Measurements from ENCODE around the gene PPP2R2B. TPM values are rescaled to one million over a fixed set of nuclear protein-coding genes. Genes with fewer than 3 reads are reported as not detected.

The PPP2R2B gene
- total RNA-seq, 6 experiments from 2014 or later, result 0.15 to 0.77 (median 0.27) TPM

DNA sequence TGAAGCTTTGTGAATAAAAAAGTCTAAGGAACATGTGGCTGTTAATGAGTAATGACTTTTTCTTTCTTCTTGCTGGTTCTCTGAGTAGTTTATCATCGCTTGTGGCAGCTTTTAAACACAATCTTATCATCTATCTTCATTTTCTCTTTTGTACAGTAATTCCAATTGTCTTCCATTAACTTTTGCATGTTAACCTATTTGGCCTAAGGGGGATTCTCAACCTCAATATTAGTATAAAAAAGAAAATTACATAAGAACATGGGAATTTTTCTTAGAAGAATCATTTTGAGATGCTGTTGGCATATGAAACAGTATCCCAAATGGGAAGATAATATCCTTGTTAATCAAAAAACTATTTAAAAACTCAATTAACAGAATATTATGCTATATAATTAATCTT, 182.9 kb downstream of the PPP2R2B start:
- no peak for TF ChIP-seq POLR2A (IDR thresholded peaks at IDR 0.05)
- TF ChIP-seq, protein P1, sequence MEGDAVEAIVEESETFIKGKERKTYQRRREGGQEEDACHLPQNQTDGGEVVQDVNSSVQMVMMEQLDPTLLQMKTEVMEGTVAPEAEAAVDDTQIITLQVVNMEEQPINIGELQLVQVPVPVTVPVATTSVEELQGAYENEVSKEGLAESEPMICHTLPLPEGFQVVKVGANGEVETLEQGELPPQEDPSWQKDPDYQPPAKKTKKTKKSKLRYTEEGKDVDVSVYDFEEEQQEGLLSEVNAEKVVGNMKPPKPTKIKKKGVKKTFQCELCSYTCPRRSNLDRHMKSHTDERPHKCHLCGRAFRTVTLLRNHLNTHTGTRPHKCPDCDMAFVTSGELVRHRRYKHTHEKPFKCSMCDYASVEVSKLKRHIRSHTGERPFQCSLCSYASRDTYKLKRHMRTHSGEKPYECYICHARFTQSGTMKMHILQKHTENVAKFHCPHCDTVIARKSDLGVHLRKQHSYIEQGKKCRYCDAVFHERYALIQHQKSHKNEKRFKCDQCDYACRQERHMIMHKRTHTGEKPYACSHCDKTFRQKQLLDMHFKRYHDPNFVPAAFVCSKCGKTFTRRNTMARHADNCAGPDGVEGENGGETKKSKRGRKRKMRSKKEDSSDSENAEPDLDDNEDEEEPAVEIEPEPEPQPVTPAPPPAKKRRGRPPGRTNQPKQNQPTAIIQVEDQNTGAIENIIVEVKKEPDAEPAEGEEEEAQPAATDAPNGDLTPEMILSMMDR (IDR thresholded peaks at IDR 0.05), result no peak
- 69% methylated on average over 1 of the region's 1 CpG for WGBS (ENCODE audit: insufficient coverage, low coverage, low lambda C conversion rate, missing lambda C conversion rate)
- H3K36me3 ChIP-seq, result no peaks in the 10 kb centered on the region
- DNase-seq (no peak), ATAC-seq (no peak)
- no peaks in the 10 kb centered on the region for H3K9me3 ChIP-seq
- H3K27ac ChIP-seq, result no peak overlapping the region
- no peaks in the 10 kb centered on the region for H3K27me3 ChIP-seq
- no peaks in the 10 kb centered on the region for H3K4me1 ChIP-seq
- H3K4me3 ChIP-seq, result no peak overlapping the region
- intact Hi-C loops (cut with DNase I), result no loop called here

DNA sequence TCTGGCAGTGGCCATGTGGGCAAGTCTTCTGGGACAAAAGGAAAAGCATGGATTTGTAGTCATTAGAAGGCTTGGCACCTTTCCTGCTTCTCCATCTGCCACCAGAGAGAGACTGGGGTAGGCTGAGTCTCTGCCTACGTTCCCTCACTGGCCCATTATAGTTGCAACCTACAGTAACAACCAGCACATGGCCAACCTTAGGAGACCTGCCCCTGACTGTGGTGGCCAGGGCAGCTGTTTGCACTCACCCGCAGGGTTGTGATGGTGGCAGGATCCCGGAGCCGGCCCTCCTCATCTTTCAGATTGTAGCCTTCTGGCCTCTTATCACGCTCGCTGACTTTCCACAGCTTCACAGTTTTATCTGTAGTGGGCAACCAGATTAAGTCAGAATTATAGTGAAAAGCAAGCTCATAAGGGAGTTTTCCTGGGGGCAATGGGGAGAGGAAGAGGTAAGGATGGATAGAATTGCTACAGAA, 187.6 kb downstream of the PPP2R2B start:
- Histone ChIP-seq H3K4me1 (no peaks in the 10 kb centered on the region), H3K36me3 (no peaks in the 10 kb centered on the region), H3K27ac (no peak overlapping the region), H3K27me3 (no peaks in the 10 kb centered on the region), H3K9me3 (no peaks in the 10 kb centered on the region), H3K4me3 (no peak overlapping the region)
- no peak for DNase-seq
- 70% methylated on average over 6 of the region's 6 CpGs for WGBS (ENCODE audit: insufficient coverage, low coverage, low lambda C conversion rate, missing lambda C conversion rate)
- TF ChIP-seq, protein P1 (IDR thresholded peaks at IDR 0.05), result no peak
- TF ChIP-seq POLR2A (IDR thresholded peaks at IDR 0.05), result no peak
- intact Hi-C loops (cut with DNase I), result no loop called here
- ATAC-seq, result no peak

DNA sequence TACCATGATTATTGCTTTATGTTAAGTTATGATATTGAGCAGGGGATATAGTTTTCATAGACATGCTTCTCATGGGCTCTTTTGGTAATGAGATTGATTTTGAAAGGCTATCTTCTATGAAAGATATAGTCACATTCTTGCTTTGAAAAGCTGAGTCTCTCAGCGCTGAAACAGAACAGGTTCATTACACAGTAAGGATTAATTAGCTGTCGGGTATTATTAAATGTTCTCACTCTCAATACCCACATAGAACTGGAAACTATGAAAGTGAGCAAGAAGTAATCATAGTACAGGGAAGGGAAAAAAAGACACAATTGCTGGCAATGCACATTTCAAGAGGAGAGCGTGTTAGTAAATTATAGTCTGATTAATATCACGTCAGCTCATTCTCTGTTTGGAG, 190.9 kb downstream of the PPP2R2B start:
- ATAC-seq, result no peak

DNA sequence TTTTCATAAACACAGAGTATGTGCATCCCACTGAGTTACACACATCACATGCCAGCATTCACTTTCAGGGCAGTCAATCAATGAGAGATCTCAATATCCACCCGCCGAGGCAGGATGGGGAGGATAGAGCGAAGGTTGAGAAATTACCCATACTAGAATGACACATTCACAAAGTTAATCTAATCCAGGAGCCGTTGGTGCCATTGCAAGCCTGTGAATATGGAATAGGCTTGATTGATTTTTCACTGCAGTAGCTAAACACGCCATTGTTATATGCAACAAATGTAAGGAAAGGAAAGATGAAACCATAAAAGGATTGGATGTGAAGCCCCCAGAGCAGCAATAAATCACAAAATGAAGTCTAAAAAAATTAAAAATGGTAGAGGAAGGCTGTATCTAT, 194.7 kb downstream of the PPP2R2B start:
- TF ChIP-seq, protein P1 (IDR thresholded peaks at IDR 0.05), result no peak
- TF ChIP-seq POLR2A (IDR thresholded peaks at IDR 0.05), result no peak
- ATAC-seq (no peak), DNase-seq (no peak)
- Histone ChIP-seq H3K36me3 (no peaks in the 10 kb centered on the region), H3K9me3 (no peaks in the 10 kb centered on the region), H3K27ac (no peak overlapping the region), H3K27me3 (no peaks in the 10 kb centered on the region), H3K4me1 (no peaks in the 10 kb centered on the region), H3K4me3 (no peak overlapping the region)
- intact Hi-C loops (cut with DNase I), result no loop called here
- 76% methylated on average over 5 of the region's 5 CpGs for WGBS (ENCODE audit: insufficient coverage, low coverage, low lambda C conversion rate, missing lambda C conversion rate)

More for the DNA sequence above, 190.9 kb downstream of the PPP2R2B start:
- Histone ChIP-seq H3K36me3 (no peaks in the 10 kb centered on the region), H3K4me3 (no peak overlapping the region), H3K27ac (no peak overlapping the region), H3K4me1 (no peaks in the 10 kb centered on the region), H3K27me3 (no peaks in the 10 kb centered on the region), H3K9me3 (no peaks in the 10 kb centered on the region)
- TF ChIP-seq, protein P1 (IDR thresholded peaks at IDR 0.05), result no peak
- intact Hi-C loops (cut with DNase I), result no loop called here
- DNase-seq, result no peak
- WGBS (ENCODE audit: insufficient coverage, low coverage, low lambda C conversion rate, missing lambda C conversion rate), result 89% methylated on average over 4 of the region's 4 CpGs
